Uterine smooth muscle cell (primary cell): ENCODE results near the gene SH3BGRL3. TPM values are rescaled to one million over a fixed set of nuclear protein-coding genes. Genes with fewer than 3 reads are reported as not detected.

Experiments used
- total RNA-seq: library from RNA; depleted of rRNA; stranded (reverse); fragments of >200 nt; gene quantifications from 2 replicates; pipeline ENCODE4 v1.2.3, GENCODE V29; 2014

Gene SH3BGRL3
- total RNA-seq: 20.4 and 30.1 TPM in 2 replicates

GRCh38 chr1:26279456-26280332 lies at the start of gene SH3BGRL3:
SH3BGRL3 (plus strand) TSS chr1:26280086; CDS start chr1:26280156, 70 bp downstream.

GRCh38 chr1:26233903-26234643 lies 45.8 kb upstream of the SH3BGRL3 start, which contains the start of gene CEP85:
CEP85 (plus strand) TSS chr1:26234200; CDS start chr1:26239784, 5,584 bp downstream.

GRCh38 chr1:26306290-26307229 lies 26.7 kb downstream of the SH3BGRL3 start, which contains the start of gene UBXN11:
UBXN11 (minus strand) TSS chr1:26306636; CDS start chr1:26302883, 3,753 bp downstream.

GRCh38 chr1:26317612-26318337 lies 37.9 kb downstream of the SH3BGRL3 start, which contains the start of gene CD52:
CD52 (plus strand) TSS chr1:26317958; CDS start chr1:26318018, 60 bp downstream.

Other genes starting within 250 kb of the SH3BGRL3 start
- not detected in 2 replicates for gene SLC30A2, start 234.0 kb upstream of the SH3BGRL3 start, total RNA-seq
- 0.11 and 0.25 TPM in 2 replicates for gene TRIM63, start 212.5 kb upstream of the SH3BGRL3 start, total RNA-seq
- gene PDIK1L, start 168.3 kb upstream of the SH3BGRL3 start, total RNA-seq: 6.9 and 8.4 TPM in 2 replicates
- under 0.01 TPM in 2 replicates for gene FAM110D, start 121.0 kb upstream of the SH3BGRL3 start, total RNA-seq
- not detected in 2 replicates for gene C1orf232, start 111.1 kb upstream of the SH3BGRL3 start, total RNA-seq
- 23.2 and 28.9 TPM in 2 replicates for gene ZNF593, start 110.2 kb upstream of the SH3BGRL3 start, total RNA-seq
- not detected in 2 replicates for gene ZNF593OS, start 108.3 kb upstream of the SH3BGRL3 start, total RNA-seq
- gene CNKSR1, start 102.6 kb upstream of the SH3BGRL3 start, total RNA-seq: 0.22 TPM in 1 of 2 replicates, not detected in the other
- gene CATSPER4, start 89.5 kb upstream of the SH3BGRL3 start, total RNA-seq: not detected in 2 replicates
- 8.5 and 15.6 TPM in 2 replicates for gene CEP85, start 45.9 kb upstream of the SH3BGRL3 start, total RNA-seq
- 4.2 and 7.1 TPM in 2 replicates for gene UBXN11, start 26.6 kb downstream of the SH3BGRL3 start, total RNA-seq
- not detected in 2 replicates for gene CD52, start 37.9 kb downstream of the SH3BGRL3 start, total RNA-seq
- gene CRYBG2, start 74.0 kb downstream of the SH3BGRL3 start, total RNA-seq: 0.12 TPM in 1 of 2 replicates, not detected in the other
- gene ZNF683, start 92.7 kb downstream of the SH3BGRL3 start, total RNA-seq: not detected in 2 replicates
- gene LIN28A, start 130.7 kb downstream of the SH3BGRL3 start, total RNA-seq: not detected in 2 replicates
- 61.7 and 69.5 TPM in 2 replicates for gene DHDDS, start 152.2 kb downstream of the SH3BGRL3 start, total RNA-seq
- gene HMGN2, start 192.4 kb downstream of the SH3BGRL3 start, total RNA-seq: 233 and 471 TPM in 2 replicates
- 7.5 and 14.8 TPM in 2 replicates for gene RPS6KA1, start 249.7 kb downstream of the SH3BGRL3 start, total RNA-seq